PC-3 (cell line): ENCODE results near the gene POLRMT. TPM values are rescaled to one million over a fixed set of nuclear protein-coding genes. Genes with fewer than 3 reads are reported as not detected.

Experiments used
- ATAC-seq: fragments of 200-7000 bp; cut with Tn5 transposase; 2 replicates; pipeline ENCODE4 v1.9.1; 2020; ENCODE audit warnings: mild to moderate bottlenecking, moderate library complexity
- BruUV-seq: library from RNA; stranded (reverse); fragments of 400-500 nt; replicated peaks from 2 replicates; lab custom pipeline; 2021; lab: Mats Ljungman, UMichigan
- CTCF ChIA-PET: fragments of 300-600 bp; sonication (Branson Sonifier 250); formaldehyde crosslinking; loops from one replicate; lab custom pipeline; 2022; ENCODE audit warnings: antibody characterized with exemption; lab: Charles Lee
- POLR2A ChIA-PET: fragments of 300-600 bp; sonication (Branson Sonifier 250); formaldehyde crosslinking; loops from one replicate; lab custom pipeline; 2022; ENCODE audit warnings: antibody characterized with exemption; ENCODE audit not compliant: unreplicated experiment; lab: Charles Lee
- DNase-seq: peaks from one replicate; pipeline ENCODE4 v3.0.0-alpha.2; 2015
- H2AFZ ChIP-seq: fragments of 300-600 bp; sonication (generic); 2 replicates; pipeline ENCODE4 v1.6.0; 2016; ENCODE audit warnings: antibody characterized with exemption, low read length
- H3F3A ChIP-seq: fragments of 300-600 bp; sonication (generic); one replicate; pipeline ENCODE4 v1.6.0; 2017; ENCODE audit warnings: antibody characterized with exemption, low read length, control low read depth, mild to moderate bottlenecking; ENCODE audit not compliant: unreplicated experiment
- H3K27ac ChIP-seq: fragments of 300-600 bp; sonication (generic); 2 replicates; pipeline ENCODE4 v1.5.1; 2016; ENCODE audit warnings: mild to moderate bottlenecking, low read length
- H3K27me3 ChIP-seq: fragments of 300-600 bp; sonication (generic); 2 replicates; pipeline ENCODE4 v1.6.1; 2016; ENCODE audit warnings: low read length, mixed read lengths
- H3K36me3 ChIP-seq: fragments of 300-600 bp; sonication (generic); 2 replicates; pipeline ENCODE4 v1.6.1; 2016; ENCODE audit warnings: low read depth, mixed run types, low read length, mixed read lengths
- H3K4me1 ChIP-seq: fragments of 300-600 bp; sonication (generic); 2 replicates; pipeline ENCODE4 v1.5.1; 2016; ENCODE audit warnings: low read length; ENCODE audit not compliant: insufficient read depth
- H3K4me2 ChIP-seq: fragments of 300-600 bp; sonication (generic); 2 replicates; pipeline ENCODE4 v1.6.0; 2016; ENCODE audit warnings: low read length
- H3K4me3 ChIP-seq: fragments of 300-600 bp; sonication (generic); 2 replicates; pipeline ENCODE4 v1.5.1; 2016; ENCODE audit warnings: mild to moderate bottlenecking, low read length, mixed read lengths
- H3K79me2 ChIP-seq: fragments of 300-600 bp; sonication (generic); 2 replicates; pipeline ENCODE4 v1.6.1; 2017; ENCODE audit warnings: low read length, mixed read lengths
- H3K9ac ChIP-seq: fragments of 300-600 bp; sonication (generic); 2 replicates; pipeline ENCODE4 v1.6.0; 2016; ENCODE audit warnings: mild to moderate bottlenecking, low read length
- H3K9me2 ChIP-seq: fragments of 300-600 bp; sonication (generic); replicated peaks from 2 replicates; pipeline ENCODE4 v1.6.1; 2016; ENCODE audit warnings: mixed run types, low read length, mixed read lengths
- H3K9me3 ChIP-seq: fragments of 300-600 bp; sonication (generic); 2 replicates; pipeline ENCODE4 v1.6.1; 2016; ENCODE audit warnings: low read length, mixed read lengths
- H4K20me1 ChIP-seq: fragments of 300-600 bp; sonication (generic); 2 replicates; pipeline ENCODE4 v1.6.1; 2016; ENCODE audit warnings: low read length, mixed read lengths
- EZH2 ChIP-seq: fragments of 300-600 bp; sonication (generic); IDR thresholded peaks from one replicate; pipeline ENCODE4 v1.6.1; 2017; ENCODE audit warnings: antibody characterized with exemption, mild to moderate bottlenecking, low read length; ENCODE audit not compliant: unreplicated experiment
- EZH2phosphoT487 ChIP-seq: fragments of 300-600 bp; sonication (generic); IDR thresholded peaks from 2 replicates; pipeline ENCODE4 v1.6.1; 2018; ENCODE audit warnings: mild to moderate bottlenecking, antibody characterized with exemption, low read length, borderline replicate concordance
- intact Hi-C: fragments of 100-400 bp; cut with micrococcal nuclease; formaldehyde crosslinking; loops from 2 replicates; pipeline ENCODE4 v1.9.0; 2023
- total RNA-seq: library from RNA; depleted of rRNA; stranded (reverse); fragments of >200 nt; gene quantifications from 2 replicates; pipeline ENCODE4 v1.2.3, GENCODE V29; 2014
- TF ChIP-seq, protein P1 (sequence below): fragments of 300-600 bp; sonication (generic); conservative IDR thresholded peaks from 2 replicates; pipeline ENCODE4 v1.5.1; 2017; ENCODE audit warnings: antibody characterized with exemption, low read depth, mild to moderate bottlenecking, low read length

The POLRMT gene
- total RNA-seq, 1 experiment from 2014 or later = 60.5 TPM

DNA sequence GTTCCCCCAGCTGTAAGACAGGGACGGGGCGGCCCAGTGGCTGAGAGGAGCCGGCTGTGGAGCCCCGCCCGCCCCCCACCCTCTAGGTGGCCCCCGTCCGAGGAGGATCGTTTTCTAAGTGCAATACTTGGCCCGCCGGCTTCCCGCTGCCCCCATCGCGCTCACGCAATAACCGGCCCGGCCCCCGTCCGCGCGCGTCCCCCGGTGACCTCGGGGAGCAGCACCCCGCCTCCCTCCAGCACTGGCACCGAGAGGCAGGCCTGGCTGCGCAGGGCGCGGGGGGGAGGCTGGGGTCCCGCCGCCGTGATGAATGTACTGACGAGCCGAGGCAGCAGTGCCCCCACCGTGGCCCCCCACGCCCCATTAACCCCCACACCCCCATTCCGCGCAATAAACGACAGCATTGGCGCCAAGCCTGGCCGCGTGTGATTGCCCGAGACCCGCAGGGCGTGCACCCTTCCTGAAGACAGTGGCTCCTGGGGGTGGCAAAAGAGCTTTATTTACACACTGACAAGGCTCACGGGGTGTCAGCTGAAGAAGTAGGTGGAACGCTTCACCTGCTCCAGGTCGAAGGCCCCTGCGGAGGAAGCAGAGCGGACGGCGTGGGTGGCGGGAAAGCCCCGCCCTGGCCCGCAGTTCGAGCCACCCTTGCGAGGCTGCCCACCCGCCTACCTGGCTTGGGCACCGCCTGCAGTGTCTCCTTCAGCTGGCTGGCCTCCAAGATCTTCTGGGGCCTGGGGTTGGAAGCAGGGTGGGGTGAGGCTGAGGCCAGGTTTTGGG lies 16.4 kb downstream of the POLRMT start:
- no peak overlapping the region for H2AFZ ChIP-seq
- H3F3A ChIP-seq = no peaks in the 10 kb centered on the region
- no peak overlapping the region for H3K27ac ChIP-seq
- CTCF ChIA-PET = no interaction called here
- no peak overlapping the region for H3K9ac ChIP-seq
- no peaks in the 10 kb centered on the region; the same call in 1 of the 2 replicates for H3K36me3 ChIP-seq
- H3K9me3 ChIP-seq = no peaks in the 10 kb centered on the region
- intact Hi-C loops = no loop called here
- no peak for ATAC-seq
- no peak for TF ChIP-seq EZH2phosphoT487
- TF ChIP-seq, protein P1, sequence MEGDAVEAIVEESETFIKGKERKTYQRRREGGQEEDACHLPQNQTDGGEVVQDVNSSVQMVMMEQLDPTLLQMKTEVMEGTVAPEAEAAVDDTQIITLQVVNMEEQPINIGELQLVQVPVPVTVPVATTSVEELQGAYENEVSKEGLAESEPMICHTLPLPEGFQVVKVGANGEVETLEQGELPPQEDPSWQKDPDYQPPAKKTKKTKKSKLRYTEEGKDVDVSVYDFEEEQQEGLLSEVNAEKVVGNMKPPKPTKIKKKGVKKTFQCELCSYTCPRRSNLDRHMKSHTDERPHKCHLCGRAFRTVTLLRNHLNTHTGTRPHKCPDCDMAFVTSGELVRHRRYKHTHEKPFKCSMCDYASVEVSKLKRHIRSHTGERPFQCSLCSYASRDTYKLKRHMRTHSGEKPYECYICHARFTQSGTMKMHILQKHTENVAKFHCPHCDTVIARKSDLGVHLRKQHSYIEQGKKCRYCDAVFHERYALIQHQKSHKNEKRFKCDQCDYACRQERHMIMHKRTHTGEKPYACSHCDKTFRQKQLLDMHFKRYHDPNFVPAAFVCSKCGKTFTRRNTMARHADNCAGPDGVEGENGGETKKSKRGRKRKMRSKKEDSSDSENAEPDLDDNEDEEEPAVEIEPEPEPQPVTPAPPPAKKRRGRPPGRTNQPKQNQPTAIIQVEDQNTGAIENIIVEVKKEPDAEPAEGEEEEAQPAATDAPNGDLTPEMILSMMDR = no peak
- no peak for TF ChIP-seq EZH2
- H3K79me2 ChIP-seq = no peaks in the 10 kb centered on the region
- H3K27me3 ChIP-seq = no peaks in the 10 kb centered on the region
- no peaks in the 10 kb centered on the region for H4K20me1 ChIP-seq
- no TSS peak for BruUV-seq
- no peaks in the 10 kb centered on the region for H3K9me2 ChIP-seq
- no peak overlapping the region for H3K4me2 ChIP-seq
- no peaks in the 10 kb centered on the region for H3K4me1 ChIP-seq
- DNase-seq = no peak
- no peak overlapping the region for H3K4me3 ChIP-seq
- POLR2A ChIA-PET = no interaction called here

DNA sequence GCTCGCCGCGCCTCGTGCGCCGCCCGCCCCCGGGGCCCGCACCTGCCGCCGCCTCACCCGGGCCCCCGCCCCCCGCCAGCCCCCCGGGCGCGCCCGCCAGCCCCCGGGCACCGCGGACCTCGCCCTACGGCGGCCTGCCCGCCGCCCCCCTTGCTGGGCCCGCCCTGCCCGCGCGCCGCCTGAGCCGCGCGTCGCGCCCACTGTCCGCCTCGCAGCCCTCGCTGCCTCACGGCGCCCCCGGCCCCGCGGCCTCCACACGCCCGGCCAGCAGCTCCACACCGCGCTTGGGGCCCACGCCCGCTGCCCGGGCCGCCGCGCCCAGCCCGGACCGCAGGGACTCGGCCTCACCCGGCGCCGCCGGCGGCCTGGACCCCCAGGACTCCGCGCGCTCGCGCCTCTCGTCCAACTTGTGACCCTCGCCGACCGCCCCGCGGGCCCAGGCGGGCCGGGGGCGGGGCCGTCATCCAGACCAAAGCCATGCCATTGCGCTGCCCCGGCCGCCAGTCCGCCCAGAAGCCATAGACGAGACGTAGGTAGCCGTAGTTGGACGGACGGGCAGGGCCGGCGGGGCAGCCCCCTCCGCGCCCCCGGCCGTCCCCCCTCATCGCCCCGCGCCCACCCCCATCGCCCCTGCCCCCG lies 17.2 kb downstream of the POLRMT start:
- Histone ChIP-seq H3K27ac (no peak overlapping the region), H3K9ac (no peak overlapping the region), H4K20me1 (no peaks in the 10 kb centered on the region), H2AFZ (no peak overlapping the region), H3K9me3 (no peaks in the 10 kb centered on the region), H3K4me1 (no peaks in the 10 kb centered on the region), H3K4me3 (no peak overlapping the region), H3K9me2 (no peaks in the 10 kb centered on the region), H3K79me2 (no peaks in the 10 kb centered on the region), H3F3A (no peaks in the 10 kb centered on the region), H3K4me2 (no peak overlapping the region), H3K27me3 (no peaks in the 10 kb centered on the region), H3K36me3 (no peaks in the 10 kb centered on the region; the same call in 1 of the 2 replicates)
- no peak for TF ChIP-seq EZH2phosphoT487
- TF ChIP-seq EZH2 = no peak
- TF ChIP-seq, protein P1 = no peak
- BruUV-seq = no TSS peak
- ChIA-PET POLR2A (no interaction called here), CTCF (no interaction called here)
- no peak for ATAC-seq
- intact Hi-C loops = no loop called here
- no peak for DNase-seq

DNA sequence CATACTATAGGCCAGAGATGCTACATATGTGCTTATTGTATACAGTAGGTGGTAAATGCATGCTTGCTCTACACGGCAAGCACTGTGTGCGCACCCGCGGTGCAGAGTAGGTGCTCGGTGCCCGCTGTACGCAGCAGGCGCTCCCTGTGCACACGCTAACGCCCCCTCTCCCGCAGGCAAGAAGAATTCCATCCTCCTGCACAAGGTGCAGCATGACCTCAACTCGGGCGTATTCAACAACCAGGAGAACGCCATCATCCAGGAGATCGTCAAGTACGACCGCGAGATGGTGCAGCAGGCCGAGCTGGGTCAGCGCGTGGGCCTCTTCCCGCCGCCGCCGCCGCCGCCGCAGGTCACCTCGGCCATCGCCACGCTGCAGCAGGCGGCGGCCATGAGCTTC lies 17.7 kb downstream of the POLRMT start:
- no peaks in the 10 kb centered on the region for H3F3A ChIP-seq
- ChIA-PET POLR2A (no interaction called here), CTCF (no interaction called here)
- H3K79me2 ChIP-seq = no peaks in the 10 kb centered on the region
- no peaks in the 10 kb centered on the region for H3K9me3 ChIP-seq
- BruUV-seq = no TSS peak
- no peak for DNase-seq
- no peak for ATAC-seq
- no peak overlapping the region for H3K4me3 ChIP-seq
- H4K20me1 ChIP-seq = no peaks in the 10 kb centered on the region
- H3K4me2 ChIP-seq = no peak overlapping the region
- H3K27me3 ChIP-seq = no peaks in the 10 kb centered on the region
- intact Hi-C loops = no loop called here
- no peaks in the 10 kb centered on the region for H3K9me2 ChIP-seq
- H3K9ac ChIP-seq = no peak overlapping the region
- H3K27ac ChIP-seq = no peak overlapping the region
- TF ChIP-seq EZH2 (no peak), EZH2phosphoT487 (no peak)
- TF ChIP-seq, protein P1 = no peak
- H3K36me3 ChIP-seq = no peaks in the 10 kb centered on the region; the same call in 1 of the 2 replicates
- H2AFZ ChIP-seq = no peak overlapping the region
- H3K4me1 ChIP-seq = no peaks in the 10 kb centered on the region
